Measurements from ENCODE around the gene HCRT.

HCRT gene

GRCh38 chr17:42136654-42137051, 48.6 kb downstream of the HCRT start:
- no peak for DNase-seq

GRCh38 chr17:42135664-42136653, 49.3 kb downstream of the HCRT start:
- no peak for DNase-seq

- DNase-seq: no peak
Observed at GRCh38 chr17:42135151-42135550, 50.1 kb downstream of the HCRT start.
